Ureter (tissue), 1 donor: ENCODE results near the gene DOCK4. TPM values are rescaled to one million over a fixed set of nuclear protein-coding genes. Genes with fewer than 3 reads are reported as not detected.

Experiments
- DNase-seq: peaks from one replicate; pipeline ENCODE4 v3.0.0-alpha.2; 2020; ENCODE audit warnings: low spot score
- total RNA-seq: library from RNA; stranded (reverse); gene quantifications from one replicate; pipeline ENCODE4 v1.2.4, GENCODE V29; 2023
- donor health status: DM: yes; HTN: yes; CAD: no.

The DOCK4 gene
- total RNA-seq, 1 donor from 2014 or later: 37.9 TPM

DNA sequence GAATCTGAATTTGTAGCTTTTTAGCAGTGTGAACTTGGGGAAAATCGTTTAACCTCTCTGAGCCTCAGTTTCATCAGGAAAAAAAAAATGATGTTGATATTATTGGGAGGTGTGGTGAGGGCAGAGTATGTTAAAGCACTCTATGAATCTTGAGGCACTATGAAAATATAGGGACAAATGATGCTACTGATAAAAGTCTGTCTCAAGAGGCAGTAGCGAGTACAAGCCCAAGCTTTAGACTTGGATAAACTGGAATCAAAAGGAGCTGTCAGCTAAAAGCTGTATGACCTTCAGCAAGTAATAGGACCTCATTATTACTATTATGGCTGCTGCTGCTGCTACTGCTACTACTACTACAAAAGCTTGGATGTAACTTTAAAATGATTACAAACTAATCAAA lies 8.7 kb upstream of the DOCK4 start:
- DNase-seq: no peak

GRCh38 chr7:112214268-112214667 lies 8.1 kb upstream of the DOCK4 start:
- DNase-seq: no peak

- DNase-seq: no peak
These were observed 7.5 kb upstream of the DOCK4 start for GRCh38 chr7:112213735-112214134.

GRCh38 chr7:112212571-112212970 lies 6.4 kb upstream of the DOCK4 start:
- DNase-seq: no peak

- no peak for DNase-seq
These were observed 5.2 kb upstream of the DOCK4 start for GRCh38 chr7:112211348-112211907.

DNA sequence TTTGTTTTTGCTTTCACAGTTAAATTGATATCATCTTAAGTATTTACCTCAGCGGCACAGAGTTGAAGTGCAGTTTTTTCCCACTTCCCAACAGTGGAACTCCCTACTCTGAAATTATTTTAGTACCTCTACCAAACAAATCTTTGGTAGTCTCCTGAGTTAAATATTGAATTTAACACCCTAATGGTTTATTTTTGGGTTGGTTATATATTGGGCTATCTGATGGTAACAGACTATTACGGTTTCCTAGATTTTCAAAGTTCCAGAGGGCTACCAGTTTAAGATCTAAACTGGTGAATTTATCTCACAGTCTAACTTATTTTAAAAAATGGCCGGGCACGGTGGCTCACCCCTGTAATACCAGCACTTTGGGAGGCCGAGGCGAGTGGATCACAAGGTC lies 1.6 kb upstream of the DOCK4 start:
- DNase-seq: no peak

- no peak for DNase-seq
These were observed 893 bp upstream of the DOCK4 start for GRCh38 chr7:112206991-112207592.

GRCh38 chr7:112205343-112206237 lies 609 bp downstream of the DOCK4 start:
- DNase-seq: peak; percentile 58

- DNase-seq: no peak
These were observed 1.5 kb downstream of the DOCK4 start for GRCh38 chr7:112204499-112205342.

- no peak for DNase-seq
These were observed 2.8 kb downstream of the DOCK4 start for GRCh38 chr7:112203365-112203739.

DNA sequence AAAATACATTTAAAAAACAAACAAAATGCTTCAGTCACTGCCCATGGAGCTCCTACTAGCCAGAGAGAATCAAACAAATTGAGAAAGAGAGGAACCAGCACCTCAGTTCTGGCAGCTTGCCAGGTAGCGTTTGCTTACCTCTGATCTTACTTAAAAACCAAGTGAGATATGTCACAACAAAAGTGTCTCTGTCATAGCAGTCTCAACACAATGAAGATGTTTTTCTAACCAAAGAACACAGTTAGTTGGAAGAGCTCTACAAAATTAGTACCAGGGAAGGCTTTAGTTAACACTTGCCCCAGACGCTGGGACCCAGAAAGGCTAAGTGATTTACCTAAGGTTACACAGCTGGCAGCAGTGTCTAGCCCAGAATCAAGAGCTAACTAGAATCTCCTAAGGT lies 3.4 kb downstream of the DOCK4 start:
- DNase-seq: no peak

DNA sequence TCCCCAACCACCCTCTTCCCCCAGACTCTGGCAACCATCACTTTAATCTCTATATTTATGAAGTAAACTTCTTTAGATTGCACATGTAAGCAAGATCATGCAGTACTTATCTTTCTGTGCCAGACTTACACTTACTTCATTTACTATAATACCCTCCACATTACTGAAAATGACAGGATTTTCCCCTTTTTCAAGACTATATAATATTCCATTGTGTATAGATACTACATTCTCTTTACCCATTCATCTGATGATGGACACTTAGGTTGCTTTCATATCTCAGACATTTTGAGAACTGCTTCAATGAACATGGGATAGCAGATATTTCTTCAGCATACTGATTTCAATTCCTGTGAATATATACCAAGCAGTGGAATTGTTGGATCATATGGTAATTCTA lies 4.4 kb downstream of the DOCK4 start:
- no peak for DNase-seq

- no peak for DNase-seq
These were observed 4.8 kb downstream of the DOCK4 start for GRCh38 chr7:112201411-112201810.

- DNase-seq: no peak
These were observed 6.5 kb downstream of the DOCK4 start for GRCh38 chr7:112199672-112200071.

DNA sequence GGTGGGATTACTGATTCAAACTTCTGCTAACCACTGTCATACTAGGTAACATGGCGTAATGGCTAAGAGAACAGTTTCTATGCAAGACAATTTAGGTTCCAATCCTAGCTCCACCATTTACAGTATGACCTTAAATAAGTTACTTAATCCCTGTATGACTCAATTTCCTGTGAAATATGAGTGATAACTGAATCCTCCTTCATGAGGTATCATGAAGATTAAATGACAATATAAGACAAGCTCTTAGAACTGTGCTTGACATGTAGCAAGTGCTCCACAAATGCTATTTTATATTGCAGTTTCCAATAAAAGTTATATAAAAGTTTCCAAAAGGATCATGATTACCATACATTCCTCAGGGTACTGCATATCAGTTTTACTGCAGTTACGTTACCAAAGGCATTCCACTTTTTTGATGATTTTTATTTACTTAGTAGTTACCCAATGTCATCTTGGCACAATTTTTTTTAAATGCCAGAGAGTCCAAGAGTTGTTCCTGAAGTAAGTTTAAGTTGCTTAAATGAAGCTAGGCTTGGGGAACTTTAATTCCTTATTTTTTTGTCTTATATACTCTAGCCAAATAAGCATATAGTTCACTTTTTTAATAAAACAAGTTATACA lies 7.1 kb downstream of the DOCK4 start:
- no peak for DNase-seq

GRCh38 chr7:112197322-112197721 lies 8.9 kb downstream of the DOCK4 start:
- DNase-seq: no peak

- DNase-seq: no peak
These were observed 10.5 kb downstream of the DOCK4 start for GRCh38 chr7:112195717-112196116.

GRCh38 chr7:112193915-112194502 lies 12.2 kb downstream of the DOCK4 start:
- DNase-seq: no peak

- no peak for DNase-seq
These were observed 13.7 kb downstream of the DOCK4 start for GRCh38 chr7:112192236-112193154.

- no peak for DNase-seq
These were observed 16.1 kb downstream of the DOCK4 start for GRCh38 chr7:112190120-112190519.
